GM20431 (cell line): Measurements from ENCODE around the gene PLAAT2.
"Not testable (repeated sequence)": the region's sequence is repeated elsewhere in the genome, so short reads cannot be mapped to it uniquely, and the experiment has no call there.

Source experiments
- in situ Hi-C: fragments of 300-500 bp; cut with MseI, MboI; formaldehyde crosslinking; loops from one replicate; pipeline ENCODE4 v1.15.0; 2020; ENCODE audit warnings: low sequenced_read_pairs; ENCODE audit not compliant: unreplicated experiment

PLAAT2 gene

DNA sequence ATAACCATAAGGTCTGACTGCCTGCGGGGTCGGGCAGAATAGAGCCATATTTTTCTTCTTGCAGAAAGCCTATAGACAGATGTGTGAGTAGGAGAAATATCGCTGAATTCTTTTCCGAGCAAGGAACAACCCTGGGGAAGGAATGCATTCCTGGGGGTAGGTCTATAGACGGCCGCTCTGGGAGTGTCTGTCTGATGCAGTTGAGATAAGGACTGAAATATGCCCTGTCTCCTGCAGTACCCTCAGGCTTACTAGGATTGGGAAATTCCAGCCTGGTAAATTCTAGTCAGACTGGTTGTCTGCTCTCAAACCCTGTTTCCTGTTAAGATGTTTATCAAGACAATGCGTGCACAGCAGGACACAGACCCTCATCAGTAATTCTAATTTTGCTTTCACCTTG, 18.0 kb upstream of the PLAAT2 start:
- in situ Hi-C loops: not testable (repeated sequence)

DNA sequence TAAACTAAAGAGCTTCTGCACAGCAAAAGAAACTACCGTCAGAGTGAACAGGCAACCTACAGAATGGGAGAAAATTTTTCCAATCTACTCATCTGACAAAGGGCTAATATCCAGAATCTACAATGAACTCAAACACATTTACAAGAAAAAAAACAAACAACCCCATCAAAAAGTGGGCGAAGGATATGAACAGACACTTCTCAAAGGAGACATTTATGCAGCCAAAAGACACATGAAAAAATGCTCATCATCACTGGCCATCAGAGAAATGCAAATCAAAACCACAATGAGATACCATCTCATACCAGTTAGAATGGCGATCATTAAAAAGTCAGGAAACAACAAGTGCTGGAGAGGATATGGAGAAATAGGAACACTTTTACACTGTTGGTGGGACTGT, 15.7 kb upstream of the PLAAT2 start:
- in situ Hi-C loops: not testable (repeated sequence)

DNA sequence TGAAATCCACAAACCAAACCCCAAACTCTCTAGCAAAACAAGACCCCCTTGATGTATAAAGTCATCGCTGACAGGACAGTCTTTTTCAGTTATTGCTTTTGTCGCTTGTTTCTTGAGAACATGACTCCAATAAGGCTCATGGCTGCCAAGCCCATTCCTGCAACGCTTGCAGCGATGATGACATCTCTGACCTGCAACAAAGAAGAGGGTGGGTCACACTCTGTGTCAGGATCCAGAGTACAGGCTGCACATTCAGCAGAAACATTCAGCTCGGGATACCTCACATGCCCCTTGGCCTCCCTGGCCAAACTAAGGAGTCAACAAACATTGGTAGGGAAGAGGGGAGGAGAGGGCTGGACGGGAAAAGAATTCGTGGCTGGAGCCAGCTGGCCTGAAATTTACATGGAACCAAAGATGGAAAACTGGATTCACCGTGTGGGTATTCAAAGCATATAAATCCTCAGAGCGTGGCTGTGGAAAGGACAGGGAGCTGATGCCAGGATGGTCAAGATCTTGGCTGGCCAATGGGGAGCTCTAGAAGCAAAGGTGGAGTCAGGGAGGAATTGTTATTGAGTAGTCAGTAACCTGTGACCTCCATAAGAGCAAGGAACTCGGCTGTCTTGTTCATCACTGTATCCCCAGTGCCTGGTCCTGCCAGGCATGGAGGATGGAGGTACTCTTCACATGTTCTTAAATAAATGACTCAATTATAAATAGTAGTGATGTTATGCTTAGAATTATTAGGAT, 11.8 kb upstream of the PLAAT2 start:
- in situ Hi-C loops: no loop called here

DNA sequence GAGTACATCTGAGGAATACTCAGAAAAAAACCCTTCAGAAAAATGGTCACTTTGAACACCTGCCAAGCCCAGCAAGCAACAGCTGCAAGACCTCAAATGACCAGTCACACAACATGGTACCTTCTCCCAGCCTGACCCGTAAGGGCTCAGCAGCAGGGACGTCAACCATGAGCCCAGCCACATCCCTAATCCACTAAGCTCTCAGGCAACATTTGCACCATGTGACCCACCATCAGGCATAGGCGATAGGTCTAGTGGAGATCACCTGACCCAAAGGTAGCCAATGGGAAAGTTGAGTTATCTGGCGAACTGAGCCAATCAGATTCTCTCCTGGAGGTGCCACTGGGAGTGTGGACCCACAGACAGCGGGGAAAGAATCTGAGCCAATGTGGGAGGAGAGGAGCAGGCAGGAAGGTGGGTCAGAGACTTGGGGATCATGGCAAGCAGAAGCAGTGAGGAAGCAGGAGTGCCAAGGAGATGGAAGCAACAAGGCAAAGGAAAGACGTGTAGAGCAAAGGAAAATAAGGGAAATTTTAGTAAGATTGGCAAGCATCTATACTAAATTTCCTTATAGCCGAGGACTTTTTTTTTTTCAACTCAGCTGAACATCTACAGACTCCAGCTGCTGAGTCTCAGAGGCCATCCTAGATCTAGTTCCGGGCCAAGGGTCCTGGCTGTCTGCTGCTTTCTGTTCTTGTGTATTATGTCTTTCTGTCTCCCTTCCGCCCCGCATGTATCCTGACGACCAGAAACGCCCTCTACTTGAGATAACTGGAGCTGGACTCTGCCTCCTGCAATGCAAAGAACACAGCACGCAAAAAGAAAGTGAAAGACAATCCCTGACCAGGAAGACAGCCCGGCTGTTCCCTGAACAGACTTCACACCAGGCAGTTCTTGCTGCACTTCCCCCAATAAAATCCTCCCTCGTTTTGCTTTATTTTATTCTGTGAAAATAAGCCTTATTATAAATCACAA, 11.0 kb upstream of the PLAAT2 start:
- in situ Hi-C loops: no loop called here

DNA sequence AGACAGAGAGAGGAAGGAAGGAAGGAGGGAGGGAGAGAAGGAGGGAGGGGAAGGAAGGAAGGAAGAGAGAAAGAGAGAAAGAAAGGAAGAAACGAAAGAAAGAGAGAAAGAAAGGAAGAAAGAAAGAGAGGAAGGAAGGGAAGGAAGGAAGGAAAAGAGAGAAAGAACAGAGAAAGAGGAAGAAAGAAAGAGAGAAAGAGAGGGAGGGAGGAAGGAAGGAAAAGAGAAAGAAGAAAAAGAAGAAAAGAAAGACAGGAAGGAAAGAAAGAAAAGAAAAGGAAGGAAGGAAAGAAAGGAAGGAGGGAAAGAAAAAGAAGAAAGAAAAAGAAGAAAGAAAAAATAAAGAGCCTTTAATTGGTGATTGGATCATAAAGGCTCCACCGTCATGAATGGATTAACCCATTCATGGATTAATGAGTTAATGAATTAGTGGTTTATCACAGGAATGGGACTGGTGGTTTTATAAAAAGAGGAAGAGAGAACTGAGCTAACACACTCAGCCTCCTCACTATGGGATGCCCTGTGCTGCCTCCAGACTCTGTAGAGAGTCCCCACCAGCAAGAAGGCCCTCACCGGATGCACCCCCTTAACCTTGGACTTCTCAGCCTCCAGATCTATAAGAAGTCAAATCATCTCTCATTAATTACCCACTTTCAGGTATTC, 9.0 kb upstream of the PLAAT2 start:
- in situ Hi-C loops: no loop called here

DNA sequence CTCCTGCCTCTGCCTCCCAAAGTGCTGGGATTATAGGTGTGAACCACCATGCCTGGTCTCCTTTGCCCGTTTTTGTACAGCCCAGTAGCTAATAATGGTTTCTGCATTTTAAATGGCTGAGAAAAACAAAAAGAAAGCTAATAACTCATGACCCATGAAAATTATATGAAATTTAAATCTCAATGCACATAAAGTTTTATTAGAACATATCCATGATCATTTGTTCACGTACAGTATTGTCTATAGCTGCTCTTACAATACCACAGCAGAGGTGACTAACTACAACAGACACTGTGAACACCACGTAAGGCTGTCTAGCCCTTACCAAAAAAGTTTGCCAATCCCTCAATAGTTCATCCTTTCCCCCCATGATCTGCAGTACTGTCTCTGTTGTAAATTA, 6.4 kb upstream of the PLAAT2 start:
- in situ Hi-C loops: no loop called here

DNA sequence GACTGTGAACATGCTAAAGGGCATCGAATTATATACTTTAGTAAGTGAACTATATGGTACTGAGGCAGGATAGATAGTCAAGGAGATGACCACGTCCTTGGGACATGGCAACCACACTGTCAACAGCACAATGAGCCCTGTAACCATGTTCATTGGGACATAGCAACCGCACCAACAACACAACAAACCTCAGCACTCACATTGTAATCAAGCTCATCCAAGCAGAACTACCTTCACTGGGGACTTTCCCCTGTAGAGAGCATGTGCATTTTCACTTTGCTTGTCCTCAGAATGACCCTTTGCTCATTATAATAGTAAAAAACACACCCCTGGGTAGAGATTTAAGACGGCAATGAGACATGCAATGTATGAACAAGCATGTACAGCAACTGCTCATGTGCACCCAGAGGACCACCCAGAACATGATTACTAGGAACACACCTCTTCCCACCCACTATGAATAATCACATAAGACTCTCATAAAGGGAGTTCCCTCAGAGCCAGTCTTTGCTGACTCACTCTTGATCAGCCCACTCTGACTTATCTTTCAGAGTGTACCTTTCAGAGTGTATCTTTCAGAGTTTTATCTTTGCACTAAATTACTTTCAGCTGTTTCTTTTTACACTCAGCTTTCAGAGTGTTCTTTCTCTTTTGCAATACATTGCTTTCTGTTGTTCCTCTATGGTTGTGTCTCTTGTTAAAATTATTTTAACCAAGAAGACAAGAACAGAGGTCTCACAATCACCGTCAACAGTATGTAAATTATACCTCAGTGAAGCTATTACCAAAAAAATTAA, 4.1 kb upstream of the PLAAT2 start:
- in situ Hi-C loops: no loop called here

DNA sequence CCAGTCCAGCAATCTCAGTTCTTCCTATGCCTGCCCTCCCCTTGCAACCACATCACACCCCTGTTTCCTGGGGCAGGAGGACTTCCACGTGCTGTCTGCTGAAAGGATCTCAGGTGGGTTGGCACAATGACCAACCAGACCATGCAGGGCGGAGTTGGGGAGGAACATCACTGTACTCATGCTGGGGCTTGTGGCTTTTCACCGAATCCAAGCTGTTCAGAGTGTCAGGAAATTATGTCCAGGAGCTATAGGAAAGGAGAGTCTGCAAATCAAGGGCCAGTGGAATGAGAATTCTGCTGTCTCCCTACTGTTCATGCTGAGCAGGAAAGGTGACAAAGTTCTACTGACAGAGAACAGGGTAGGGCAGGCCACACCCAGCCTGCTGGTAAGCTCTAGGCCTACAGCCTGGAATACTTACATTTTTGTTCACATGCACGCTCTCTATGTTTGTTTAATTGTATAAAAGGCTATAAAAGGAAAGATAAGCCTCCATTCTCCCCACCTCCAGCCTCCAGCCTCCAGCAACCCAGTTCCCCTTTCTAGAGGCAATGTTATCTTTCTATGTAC, 1.7 kb upstream of the PLAAT2 start:
- in situ Hi-C loops: no loop called here

DNA sequence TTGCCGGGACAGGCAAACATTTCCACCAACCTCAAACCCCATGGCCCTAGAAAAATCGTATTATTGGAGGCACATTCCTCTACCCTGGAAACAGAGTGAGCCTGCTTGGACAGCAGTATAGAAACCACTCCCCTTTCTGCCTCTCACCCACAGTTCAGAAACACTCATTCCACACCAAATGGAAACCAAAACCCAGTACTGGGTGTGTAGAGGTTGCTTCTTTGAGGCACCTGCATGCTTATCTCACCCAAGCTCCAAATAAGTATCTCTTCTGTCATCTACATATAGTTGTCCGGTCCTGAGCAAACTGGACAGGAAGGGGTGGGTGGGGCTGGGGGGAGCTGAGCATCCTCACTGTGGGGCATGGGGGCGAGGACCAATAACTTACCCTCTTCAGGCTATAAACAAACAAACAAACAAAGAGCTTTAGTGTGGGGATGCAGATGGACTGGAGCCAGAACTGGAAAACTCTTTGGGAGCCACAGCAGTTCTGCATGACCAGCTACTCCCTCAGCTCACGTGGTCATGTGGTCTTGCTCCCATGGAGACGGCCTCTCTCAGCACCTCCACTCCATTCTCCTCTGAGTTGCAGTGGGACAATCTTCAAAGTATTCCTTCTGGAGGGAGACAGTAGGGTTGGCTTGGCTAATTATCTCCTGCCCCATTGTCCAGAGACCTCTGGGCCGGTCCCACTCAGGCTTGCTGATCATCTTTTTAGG, 1.0 kb upstream of the PLAAT2 start:
- in situ Hi-C loops: no loop called here

DNA sequence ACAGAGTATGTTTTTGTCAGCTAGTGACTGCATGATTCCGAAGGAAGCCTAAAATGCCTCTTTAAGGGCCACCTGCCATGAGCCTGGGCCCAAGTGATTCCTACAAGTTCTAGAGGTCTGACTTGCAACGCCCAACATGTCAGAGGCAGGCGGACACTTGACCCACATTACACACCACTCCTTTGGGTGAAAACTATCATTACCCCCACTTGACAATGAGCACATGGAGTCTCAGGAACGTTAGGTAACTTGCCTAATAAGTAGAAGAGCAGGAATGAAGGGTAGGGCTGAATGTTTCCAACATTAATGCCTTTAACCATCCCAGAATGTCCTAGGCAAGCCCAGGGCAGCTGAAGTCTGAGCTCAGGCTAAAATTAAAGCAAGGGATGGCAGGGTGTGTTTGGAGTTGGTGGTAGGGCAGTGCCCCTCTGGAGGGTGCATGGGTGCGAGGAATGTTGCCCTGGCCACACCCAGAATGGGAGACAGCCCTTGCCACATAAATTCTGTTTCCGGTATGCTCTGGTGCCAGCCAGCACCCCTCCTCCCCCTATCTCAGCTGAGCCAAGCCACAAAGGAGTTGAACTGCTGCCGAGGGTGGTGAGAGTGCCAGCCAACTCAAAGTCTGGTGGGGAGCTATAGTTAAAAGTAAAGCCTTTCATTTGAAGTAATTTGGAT, 2.5 kb downstream of the PLAAT2 start:
- in situ Hi-C loops: no loop called here

DNA sequence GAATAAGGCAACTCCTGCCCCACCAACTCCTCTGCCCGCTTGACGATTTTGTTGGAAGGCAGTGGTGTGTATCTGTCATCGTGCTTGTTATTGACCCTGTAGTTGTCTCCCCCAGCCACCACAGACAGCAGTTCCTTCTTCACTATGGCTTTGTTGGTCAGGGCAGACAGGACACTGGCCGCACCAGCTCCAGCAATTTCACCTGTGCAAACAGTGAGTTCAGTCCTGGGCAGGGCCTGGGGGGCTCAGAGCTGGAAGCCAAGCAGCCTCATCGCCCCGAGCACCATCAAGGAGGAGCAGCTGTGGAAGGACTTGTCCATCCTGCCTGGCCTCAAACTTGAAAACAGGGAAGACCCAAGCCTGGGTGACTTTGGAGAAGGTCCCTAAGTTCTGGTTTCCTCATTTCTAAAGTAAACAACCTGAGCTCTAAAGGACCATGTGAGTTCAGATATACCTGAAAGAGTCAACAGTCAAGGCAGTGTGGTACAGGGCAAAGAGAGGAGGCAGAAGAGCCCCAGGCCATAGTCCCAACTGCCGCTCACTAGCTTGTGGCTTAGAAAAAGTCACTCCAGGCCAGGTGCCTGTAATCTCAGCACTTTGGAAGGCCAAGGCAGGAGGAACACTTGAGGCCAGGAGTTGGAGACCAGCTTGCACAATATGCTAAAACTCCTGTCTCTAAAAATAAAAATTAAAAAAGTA, 4.6 kb downstream of the PLAAT2 start:
- in situ Hi-C loops: no loop called here

DNA sequence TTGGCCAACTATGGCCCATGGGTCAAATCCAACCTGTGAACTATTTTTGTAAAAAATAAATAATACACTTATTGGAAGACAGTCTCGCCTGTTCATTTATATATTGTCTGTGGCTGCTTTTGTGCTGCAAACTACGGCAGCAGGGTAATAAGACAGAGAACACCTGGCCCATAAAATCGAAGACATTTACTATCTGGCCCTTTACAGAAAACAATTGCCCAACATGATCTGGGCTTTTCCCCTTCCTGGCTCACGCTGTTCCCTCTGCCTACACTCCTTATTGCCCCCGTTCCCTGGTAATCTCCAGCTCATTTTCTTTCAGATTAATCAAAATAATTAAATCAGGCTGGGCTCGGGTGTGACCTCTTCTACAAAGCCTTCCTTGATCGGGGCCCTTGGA, 5.6 kb downstream of the PLAAT2 start:
- in situ Hi-C loops: no loop called here

DNA sequence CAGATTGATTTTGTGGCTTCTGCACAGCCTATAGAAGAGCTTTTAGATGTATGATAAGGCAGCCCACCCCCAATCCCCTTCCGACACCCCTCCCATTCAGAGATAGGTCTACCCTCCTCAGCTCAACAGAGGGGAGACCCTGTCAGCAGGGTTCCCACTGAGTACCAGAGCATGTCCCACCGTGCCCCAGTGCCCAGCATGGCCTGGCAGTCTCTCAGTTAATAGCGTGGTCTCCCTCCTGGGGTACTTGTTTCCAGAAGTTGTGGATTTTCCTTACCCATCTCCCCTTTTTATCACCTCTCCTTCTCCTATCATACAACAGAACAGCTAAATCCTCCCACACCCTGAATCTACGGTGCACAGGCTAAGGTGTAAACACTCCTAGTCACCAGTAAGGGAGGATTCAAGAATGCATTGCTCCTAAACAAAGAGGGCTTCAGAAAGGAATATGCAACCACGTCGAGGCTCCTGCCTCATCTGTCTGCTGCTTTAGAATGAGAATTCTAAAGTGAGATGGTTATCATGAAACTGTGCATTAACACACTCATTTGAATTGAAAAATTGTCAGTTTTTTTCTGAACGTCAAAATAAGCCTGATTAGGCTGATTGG, 6.7 kb downstream of the PLAAT2 start:
- in situ Hi-C loops: no loop called here

DNA sequence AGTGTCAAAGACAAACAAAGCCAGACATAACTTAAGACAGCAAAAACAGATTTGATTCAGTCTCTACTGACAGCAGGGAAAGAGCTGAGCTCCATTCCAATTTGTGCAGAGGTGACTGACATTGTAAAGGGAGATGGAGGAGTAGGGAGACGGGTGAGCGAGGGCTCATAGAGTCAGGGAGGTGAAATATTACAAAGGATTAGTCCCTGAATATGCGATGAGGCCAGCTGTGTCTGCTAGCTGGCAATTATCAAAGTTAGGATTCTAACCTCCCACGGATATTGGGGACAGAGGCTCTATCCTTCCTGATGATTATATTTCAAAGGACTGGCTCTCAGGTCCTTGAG, 8.3 kb downstream of the PLAAT2 start:
- in situ Hi-C loops: no loop called here

DNA sequence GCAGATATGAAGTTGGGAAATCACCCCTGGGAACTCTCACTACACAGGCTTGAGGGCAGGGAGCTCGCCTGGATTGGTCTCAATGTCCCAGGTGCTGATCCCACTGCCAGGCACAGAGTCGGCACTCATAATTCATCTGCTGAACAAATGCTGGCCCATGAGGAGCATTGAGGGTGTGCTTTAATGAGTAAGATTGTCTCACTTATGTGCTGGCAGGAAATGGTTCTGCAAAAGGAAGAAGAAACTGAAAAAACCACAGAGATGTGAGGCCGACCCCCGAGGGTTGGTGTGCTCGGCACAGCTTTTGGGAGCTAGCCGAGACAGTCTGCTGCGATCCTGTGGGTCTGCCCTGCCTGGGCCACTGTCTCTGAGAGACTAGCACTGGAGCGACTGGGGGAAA, 9.4 kb downstream of the PLAAT2 start:
- in situ Hi-C loops: no loop called here

DNA sequence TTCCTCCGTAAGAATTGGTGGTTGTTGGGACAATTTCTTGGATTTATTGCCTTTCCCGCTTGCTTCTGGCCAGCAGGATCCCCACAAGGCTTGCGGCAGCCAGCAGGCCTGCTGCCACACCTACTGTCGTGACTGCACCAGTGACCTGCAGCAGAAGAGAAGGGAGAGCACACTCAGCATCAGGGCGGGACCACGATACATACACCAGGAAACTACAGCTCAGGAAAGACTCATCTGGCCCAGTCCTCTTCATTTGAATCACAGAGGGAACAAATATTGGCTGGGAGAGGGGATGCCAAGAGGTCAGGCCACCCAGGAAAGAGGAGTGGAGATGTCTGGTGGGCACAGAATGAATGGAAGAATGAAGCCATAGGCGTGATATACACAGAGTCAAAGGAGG, 10.3 kb downstream of the PLAAT2 start:
- in situ Hi-C loops: no loop called here

DNA sequence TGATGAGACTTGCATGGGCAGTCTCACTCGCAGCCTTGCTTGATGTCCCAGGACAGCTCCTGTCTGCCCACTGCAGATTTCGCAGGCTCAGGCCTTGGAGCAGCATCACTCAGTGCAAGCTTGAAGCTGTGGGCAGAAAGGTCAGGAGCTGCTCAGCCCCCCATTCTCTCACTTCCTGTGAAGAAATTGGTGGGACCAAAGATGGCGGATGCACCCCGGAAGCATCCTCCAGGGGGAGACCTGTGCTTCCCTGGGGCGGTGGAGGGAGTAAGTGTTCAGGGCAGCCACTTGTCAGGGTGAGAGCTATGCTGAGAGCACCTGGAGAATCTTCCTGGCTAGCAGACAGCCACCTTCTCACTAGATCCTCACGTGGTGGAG, 11.3 kb downstream of the PLAAT2 start:
- in situ Hi-C loops: no loop called here
